ENCODE measurements around the gene NEK8. TPM values are rescaled to one million over a fixed set of nuclear protein-coding genes. Genes with fewer than 3 reads are reported as not detected.

Gene NEK8
- total RNA-seq, 4 donors from 2014 or later, result 1.1 to 7.3 (median 2.6) TPM

- H3K9me3 ChIP-seq, result no peaks in the 10 kb centered on the region
- no peak overlapping the region for H3K27ac ChIP-seq
- no peaks in the 10 kb centered on the region for H3K27me3 ChIP-seq
- intact Hi-C loops (cut with DNase I), result no loop called here
- H3K4me1 ChIP-seq, result no peaks in the 10 kb centered on the region
- TF ChIP-seq CTCF (IDR thresholded peaks at IDR 0.05), result no peak
- no peak for TF ChIP-seq POLR2A (IDR thresholded peaks at IDR 0.05)
- WGBS, 2 donors, result 89 to 92% methylated on average over 3 to 6 of the region's 10 CpGs
- DNase-seq, result no peak
- H3K4me3 ChIP-seq, result no peak overlapping the region
- peaks cover 54 to 99% (median 68%) of the 10 kb centered on the region in 3 donors for H3K36me3 ChIP-seq
Observed at GRCh38 chr17:28700830-28701492, 27.6 kb upstream of the NEK8 start.

- DNase-seq, result no peak
- intact Hi-C loops (cut with DNase I), result no loop called here
Observed at GRCh38 chr17:28702026-28702751, 26.4 kb upstream of the NEK8 start.

GRCh38 chr17:28702752-28703150 is 25.8 kb upstream of the NEK8 start:
- no peak for DNase-seq
- Histone ChIP-seq H3K36me3 (peaks cover 40 to 83% (median 53%) of the 10 kb centered on the region in 3 donors), H3K4me1 (no peaks in the 10 kb centered on the region), H3K27me3 (no peaks in the 10 kb centered on the region), H3K4me3 (no peak overlapping the region), H3K27ac (no peak overlapping the region), H3K9me3 (no peaks in the 10 kb centered on the region)
- TF ChIP-seq POLR2A (IDR thresholded peaks at IDR 0.05) (no peak), CTCF (IDR thresholded peaks at IDR 0.05) (no peak)
- WGBS, 2 donors, result 80 to 100% methylated on average over 1 of the region's 3 CpGs
- intact Hi-C loops (cut with DNase I), result no loop called here

More at GRCh38 chr17:28702026-28702751, 26.4 kb upstream of the NEK8 start:
- 61 to 65% methylated on average over 9 to 10 of the region's 10 CpGs for WGBS, 2 donors
- H3K27me3 ChIP-seq, result no peaks in the 10 kb centered on the region
- H3K27ac ChIP-seq, result no peak overlapping the region
- H3K4me1 ChIP-seq, result no peaks in the 10 kb centered on the region
- TF ChIP-seq CTCF (IDR thresholded peaks at IDR 0.05), result no peak
- TF ChIP-seq POLR2A (IDR thresholded peaks at IDR 0.05), result no peak
- peaks cover 46 to 89% (median 59%) of the 10 kb centered on the region in 3 donors for H3K36me3 ChIP-seq
- H3K9me3 ChIP-seq, result no peaks in the 10 kb centered on the region
- no peak overlapping the region for H3K4me3 ChIP-seq

- Histone ChIP-seq H3K27ac (no peak overlapping the region), H3K27me3 (no peaks in the 10 kb centered on the region), H3K9me3 (no peaks in the 10 kb centered on the region), H3K4me1 (no peaks in the 10 kb centered on the region), H3K4me3 (no peak overlapping the region), H3K36me3 (peaks cover 31 to 74% (median 44%) of the 10 kb centered on the region in 3 donors)
- DNase-seq, result no peak
- no peak for TF ChIP-seq POLR2A (IDR thresholded peaks at IDR 0.05)
- no peak for TF ChIP-seq CTCF (IDR thresholded peaks at IDR 0.05)
- intact Hi-C loops (cut with DNase I), result no loop called here
- 79 to 83% methylated on average over 16 of the region's 16 CpGs for WGBS, 2 donors
Observed at GRCh38 chr17:28703552-28704218, 24.9 kb upstream of the NEK8 start.
